HG03575 (cell line): ENCODE data around the gene SMIM22.

Experiments used
- ATAC-seq: cut with Tn5 transposase; IDR thresholded peaks from one replicate; pipeline ENCODE4 v1.9.1; 2021; ENCODE audit not compliant: unreplicated experiment, insufficient number of reproducible peaks, low FRiP score; ENCODE audit errors: extremely low read depth

The SMIM22 gene

DNA sequence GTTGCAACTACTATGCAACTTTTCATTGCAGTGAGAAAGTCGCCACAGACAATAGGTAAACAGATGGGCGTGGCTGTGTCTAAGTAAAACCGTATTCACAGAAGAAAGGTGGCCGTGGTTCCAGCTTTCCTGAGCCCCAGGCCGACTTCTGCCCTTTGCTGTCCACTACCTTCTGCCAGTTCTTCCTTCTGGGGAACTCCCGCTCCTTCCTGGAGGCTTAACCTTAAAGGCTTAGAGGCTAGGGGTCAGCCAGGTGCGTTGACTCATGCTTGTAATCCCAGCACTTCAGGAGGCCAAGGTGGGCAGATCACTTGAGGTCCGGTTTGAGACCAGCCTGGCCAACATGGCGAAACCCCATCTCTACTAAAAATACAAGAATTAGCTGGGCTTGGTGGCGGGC lies 4.9 kb upstream of the SMIM22 start:
- ATAC-seq: no peak

DNA sequence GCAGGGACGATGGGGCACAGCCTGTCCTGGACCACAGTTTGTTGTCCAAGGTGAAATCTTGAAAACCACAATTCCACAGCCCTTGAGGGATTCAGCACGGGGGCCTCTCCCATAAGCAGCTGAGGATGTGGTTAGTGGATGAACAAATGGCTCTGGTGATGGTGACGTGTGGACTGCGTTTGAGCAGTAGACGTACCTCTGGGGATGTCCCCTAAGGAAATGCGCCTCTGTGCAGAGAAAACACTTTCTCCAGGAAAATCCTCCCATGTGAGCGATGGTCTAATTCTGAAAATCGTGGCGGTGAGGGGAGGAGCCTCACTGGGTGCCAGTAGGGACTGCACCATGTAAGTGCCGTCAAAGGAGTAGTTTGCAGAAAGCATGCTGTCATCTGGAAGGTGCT lies 4.3 kb upstream of the SMIM22 start:
- ATAC-seq: no peak

DNA sequence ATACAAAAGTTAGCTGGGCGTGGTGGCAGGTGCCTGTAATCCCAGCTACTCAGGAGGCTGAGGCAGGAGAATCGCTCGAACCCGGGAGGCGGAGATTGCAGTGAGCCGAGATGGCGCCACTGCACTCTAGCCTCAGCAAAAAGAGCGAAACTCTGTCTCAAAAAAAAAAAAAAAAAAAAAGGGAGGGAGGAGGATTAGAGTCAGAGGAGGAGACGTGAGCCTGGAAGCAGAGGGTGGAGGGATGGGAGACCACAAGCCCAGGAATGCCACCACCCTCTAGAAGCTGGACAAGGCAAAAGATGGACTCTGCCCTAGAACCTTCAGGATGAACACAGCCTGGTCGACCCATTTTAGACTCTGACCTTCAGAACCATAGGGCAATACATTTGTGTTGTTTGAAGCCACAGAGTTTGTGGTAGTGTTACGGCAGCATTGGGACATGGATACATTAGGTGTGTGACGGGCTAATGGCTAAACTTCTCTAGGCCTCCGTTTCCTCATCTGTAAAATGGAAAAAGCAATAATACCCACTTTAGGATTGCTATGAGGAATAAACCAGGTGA lies 2.1 kb upstream of the SMIM22 start:
- no peak for ATAC-seq

DNA sequence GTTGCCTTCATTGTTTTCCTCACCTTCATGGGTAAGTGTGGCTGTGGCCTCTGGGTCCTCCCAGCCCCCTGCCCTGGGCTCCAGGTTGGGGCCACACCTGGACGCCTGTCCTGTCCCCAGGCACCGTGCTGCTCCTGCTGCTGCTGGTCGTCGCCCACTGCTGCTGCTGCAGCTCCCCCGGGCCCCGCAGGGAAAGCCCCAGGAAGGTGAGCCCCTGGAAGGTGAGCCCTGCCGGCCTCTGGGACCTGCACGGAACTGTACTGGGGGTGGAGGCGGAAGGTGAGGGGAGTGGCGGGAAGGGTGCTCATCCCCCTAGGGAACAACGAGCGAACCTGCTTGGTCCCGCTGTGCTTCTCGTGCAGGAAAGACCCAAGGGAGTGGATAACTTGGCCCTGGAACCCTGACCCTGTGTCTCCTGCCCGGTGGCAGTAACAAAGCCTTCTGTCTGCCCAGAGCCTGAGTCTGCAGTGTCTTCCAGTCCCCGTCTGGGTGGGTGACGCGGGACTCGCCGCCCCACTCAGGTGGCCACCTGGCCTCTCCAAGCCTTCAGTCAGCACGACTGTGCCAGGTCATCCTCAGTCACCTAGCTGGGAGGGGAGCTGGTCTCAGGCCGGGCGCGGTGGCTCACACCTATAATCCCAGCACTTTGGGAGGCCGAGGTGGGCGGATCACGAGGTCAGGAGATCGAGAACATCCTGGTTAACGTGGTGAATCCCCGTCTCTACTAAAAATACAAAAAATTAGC lies 831 bp downstream of the SMIM22 start:
- no peak for ATAC-seq

DNA sequence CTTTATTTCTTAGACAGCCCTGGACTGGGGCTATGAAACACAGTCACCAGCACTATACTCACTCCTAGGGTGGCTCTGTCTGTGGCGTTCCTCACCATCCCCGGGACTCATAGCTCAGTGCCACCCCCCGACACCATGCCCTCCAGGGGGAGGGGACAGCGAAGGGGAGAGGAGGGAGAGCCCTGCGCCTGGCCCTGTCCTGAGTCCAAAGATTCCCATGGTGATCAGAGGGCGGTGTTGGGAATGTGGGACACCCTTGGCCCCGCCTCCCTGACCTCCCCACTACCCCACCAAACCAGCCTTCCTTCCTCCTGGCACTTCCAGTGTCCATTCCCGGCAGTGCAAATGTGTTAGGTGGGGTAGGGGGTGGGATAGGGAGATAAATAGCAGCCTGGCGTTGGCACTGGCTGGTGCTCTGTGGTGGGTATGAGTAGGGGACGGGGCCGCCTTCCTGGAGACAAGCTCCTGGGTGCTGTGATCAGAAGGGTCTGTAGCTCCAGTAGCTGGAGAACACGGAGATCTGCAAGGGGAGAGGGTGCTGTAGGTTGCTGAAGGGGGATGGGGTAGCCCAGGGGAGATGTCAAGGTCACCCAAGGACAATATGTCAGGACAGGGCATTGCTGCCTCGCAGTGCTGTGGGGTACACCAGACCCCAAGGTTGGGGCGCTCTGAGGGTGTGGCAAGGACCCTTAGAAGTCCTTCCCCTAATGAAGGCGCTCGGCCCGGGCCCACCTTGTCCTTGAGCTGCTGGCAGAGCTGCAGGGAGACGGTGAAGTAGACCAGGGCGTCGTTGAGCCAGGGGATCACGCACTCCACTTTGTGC lies 2.0 kb downstream of the SMIM22 start:
- no peak for ATAC-seq

DNA sequence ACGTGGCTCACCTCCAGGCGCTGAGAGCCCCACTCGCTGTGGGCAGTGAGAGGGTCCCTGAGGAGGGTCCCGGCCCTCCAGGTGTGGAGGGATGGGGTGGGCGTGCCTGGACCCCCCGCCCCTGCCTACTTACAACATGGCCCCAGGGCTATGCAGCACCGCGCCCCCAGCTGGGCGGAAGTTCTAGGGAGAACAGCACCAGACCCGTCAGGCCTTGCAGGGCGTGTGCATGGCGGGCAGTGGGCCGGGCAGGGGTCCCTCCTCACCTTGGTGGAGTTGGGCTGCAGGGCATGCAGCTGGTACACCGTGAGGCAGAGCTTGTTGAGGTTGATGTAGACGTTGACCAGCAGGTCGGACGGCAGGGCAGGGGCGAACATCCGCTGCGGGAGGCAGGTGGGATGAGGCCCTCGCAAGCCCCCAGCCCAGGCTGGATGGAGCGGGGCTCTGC lies 2.7 kb downstream of the SMIM22 start:
- no peak for ATAC-seq

DNA sequence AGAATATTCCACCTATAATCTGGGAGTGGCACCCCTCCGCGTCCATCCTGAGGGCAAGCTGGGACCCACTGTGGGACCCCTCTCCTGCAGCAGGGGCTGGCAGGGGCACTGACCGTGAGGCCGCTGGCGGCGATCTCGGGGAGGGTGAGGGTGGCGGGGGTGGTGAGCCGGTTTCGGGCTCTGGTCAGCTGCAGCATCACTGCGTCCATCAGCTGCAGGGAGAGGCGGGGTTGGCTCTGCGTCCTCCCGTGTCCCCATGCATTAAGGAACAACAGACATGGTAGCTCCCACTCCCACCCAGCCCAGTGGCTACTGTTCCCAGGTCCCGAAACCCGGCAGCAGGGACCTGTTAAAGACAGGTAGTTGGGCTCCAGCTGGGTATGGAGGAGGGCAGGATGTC lies 3.3 kb downstream of the SMIM22 start:
- no peak for ATAC-seq

DNA sequence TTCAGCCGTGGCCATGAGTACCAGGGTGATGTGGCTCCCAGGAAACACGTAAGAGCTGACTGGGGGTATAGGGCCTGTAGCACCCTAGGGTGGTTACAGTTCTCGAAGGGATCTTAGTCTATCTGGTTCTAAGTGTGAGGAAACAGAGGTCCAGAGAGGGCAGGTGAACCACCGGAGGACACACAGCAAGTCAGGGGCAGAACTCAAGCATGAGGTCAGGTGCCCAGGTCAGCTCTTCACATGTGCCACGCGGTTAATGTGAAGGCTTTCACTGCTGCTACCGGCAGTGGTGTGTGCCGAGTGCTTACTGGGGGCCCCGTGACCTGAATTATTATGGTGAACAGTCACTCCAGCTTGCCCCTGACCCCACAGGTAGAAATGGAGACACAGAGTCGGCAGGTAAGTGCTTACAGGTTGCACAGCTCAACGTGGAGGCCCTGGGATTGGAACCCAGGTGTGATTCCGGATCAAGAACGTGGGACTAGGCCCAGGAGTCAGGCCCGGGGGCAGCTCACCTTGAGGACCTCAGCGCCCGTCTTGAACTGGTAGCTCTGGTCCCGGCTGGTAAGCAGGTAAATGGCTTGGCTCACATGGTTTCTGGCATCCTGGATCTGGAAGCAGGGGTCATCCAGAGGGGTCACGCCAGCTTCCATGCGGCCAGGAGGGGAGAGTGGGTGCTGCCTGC lies 4.1 kb downstream of the SMIM22 start:
- no peak for ATAC-seq

DNA sequence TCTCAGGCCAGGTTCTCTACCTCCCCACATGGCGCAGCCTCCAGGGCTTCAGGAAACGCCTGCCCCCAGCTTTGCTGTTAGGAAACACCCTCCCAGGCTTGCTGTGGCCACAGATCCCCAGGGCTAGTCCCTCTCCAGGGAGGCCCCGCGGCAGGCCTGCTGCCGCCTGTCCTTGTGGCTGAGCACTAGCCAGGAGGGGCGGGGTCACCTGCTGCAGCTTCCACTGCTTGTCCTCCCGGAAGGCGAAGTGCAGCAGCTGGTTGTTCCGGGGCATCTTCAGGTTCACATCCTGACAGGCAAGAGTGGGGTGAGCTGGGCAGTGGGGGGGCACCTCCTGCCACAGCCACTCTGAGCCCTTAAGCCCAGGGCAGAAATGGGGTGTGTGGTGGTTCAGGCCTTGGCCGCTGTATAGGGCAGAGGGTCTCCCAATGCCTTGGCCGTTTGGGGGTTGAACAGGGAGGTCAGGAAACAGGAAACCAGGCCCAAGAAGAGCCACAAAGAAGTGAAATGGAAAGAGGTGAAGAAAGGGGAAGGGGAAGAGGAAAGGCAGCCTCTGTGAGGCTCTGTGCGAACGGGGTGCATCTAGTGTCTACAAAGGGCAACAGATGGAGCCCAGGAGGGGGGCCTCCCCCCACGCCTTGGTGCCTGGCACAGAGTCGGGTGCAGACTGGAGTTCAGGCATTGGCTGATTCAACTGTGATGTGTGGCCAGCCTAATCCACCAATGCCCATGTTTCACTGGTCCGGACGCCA lies 5.3 kb downstream of the SMIM22 start:
- ATAC-seq: no peak

DNA sequence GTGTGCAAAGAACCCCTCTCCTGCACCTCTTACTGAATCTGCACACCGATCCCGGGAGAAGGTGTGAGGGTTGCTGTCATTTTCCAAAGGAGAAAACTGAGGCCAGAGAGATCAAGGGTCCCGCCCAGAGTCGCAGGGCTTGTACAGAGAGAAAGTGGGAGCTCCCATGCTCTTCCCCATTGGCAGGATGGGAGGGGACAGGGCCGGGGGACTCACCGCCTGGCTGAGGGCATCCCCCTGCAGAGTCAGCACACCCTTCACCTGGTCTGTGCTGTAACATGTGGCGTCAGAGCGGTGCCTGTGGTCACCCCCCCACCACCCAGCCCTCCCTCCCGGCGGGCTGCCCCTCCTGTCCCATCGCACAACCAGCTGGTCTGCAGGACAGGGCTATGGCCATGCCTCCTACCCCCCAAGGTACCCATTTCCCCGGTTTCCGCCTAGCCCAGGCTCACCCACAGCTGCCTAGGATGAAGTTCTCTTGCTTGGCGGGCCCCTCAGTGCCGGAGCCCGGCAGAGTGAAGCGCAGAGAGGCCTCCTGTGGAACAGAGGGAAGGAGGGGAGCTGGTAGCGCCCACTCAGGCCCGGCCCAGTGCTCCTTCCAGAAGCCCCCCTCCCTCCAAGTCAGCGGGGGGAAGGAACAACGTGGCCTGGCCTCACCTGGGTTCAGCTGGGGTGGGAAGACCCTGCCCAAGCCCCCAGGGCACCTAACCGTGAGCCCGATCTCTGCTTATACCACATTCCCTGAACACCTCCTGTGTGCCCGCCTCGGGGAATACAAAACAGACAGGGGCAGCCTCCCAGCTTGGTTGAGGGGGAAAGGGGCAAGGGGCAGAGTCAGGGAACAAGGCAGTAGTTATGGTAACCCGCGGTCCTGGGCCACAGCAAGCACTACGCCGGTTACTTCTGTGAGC lies 6.1 kb downstream of the SMIM22 start:
- ATAC-seq: no peak

DNA sequence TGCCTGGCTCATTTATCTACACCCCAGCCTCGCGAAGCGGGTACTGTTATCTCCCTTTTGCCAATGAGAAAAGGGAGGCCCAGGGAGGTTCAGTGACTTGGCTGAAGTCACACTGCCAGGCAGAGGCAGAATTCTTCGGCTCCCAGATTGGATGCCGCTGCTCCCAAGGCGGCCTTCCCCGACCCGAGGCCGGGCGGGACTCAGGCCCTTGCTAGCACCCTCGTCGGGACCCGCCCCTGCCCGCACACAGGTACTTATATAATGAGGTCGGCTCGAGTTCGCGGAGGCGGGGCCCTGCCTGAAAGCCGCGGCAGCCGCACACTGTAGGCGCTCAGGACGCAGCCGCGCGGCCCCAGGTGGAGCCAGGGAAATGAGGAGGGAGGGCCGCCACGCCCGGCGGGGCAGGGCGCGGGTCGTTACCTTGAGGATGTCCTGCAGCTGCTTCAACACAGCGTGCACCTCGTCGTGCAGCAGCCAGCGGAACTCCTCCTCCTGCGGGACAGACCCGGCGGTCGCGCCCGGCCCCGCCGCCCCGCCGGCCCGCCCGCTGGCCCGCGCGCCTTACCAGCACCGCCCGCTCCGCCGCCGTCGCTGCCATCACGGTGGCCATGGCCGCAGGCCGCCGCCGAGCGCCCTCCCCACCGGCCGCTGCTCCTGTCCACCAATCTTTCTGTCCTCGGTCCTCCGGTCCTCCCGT lies 6.9 kb downstream of the SMIM22 start, which contains the start of gene ROGDI:
Gene ROGDI, minus strand, starts transcription at position 672 of the 697 bp plus-strand sequence. Its CDS starts 62 bp downstream, at position 610.
- peak; percentile 27 for ATAC-seq

DNA sequence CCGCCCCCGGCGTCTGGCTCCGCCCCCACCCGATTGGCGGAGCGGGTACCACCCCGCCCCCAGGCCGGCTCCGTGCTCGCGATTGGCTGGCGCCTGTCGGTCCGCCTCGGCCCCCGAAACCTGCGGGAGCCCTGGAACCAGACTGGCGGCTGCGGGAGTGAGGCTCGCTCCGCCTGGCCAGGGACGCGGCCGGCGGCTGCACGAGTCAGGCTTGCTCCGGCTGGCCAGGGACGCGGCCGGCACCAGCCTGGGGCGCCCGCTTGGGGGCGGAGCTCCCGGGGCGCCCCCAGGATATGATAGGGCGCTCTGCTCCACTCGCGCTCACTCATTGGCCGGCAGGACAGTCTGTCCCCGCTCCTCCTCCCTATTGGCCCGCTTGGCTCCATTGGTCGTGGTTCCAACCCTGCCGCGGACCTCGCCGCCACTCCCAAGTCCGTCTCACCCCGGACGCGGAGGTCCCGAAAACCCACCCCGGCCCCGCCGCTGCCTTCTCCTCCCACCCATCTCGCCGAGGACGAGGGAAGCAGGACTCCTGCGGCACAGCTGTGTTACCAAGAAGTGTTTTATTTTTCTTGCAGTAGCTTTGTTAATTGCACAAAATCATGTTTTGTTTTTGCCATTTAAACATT lies 7.6 kb downstream of the SMIM22 start:
- peak; percentile 65 for ATAC-seq

DNA sequence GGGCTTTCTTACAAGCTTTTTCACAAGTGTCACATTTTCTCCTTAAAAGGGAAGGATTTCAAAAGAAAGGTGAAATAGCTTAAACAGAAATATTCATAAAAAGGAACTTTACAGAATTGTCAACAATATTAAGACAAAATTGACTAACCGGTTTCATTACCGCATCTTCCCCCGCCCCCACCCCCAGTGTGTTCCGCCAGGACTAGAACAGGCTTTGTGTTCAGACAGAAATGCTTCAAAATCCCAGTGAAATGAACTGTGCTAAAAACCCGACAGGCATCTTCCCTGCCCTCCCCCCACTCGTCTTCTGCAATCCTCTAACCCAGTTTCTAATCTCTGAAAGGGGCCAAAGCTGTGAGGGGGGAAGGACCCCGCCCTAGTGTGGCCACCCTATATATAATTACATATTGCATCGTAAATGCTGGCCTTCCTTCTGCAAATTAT lies 8.3 kb downstream of the SMIM22 start:
- ATAC-seq: no peak

DNA sequence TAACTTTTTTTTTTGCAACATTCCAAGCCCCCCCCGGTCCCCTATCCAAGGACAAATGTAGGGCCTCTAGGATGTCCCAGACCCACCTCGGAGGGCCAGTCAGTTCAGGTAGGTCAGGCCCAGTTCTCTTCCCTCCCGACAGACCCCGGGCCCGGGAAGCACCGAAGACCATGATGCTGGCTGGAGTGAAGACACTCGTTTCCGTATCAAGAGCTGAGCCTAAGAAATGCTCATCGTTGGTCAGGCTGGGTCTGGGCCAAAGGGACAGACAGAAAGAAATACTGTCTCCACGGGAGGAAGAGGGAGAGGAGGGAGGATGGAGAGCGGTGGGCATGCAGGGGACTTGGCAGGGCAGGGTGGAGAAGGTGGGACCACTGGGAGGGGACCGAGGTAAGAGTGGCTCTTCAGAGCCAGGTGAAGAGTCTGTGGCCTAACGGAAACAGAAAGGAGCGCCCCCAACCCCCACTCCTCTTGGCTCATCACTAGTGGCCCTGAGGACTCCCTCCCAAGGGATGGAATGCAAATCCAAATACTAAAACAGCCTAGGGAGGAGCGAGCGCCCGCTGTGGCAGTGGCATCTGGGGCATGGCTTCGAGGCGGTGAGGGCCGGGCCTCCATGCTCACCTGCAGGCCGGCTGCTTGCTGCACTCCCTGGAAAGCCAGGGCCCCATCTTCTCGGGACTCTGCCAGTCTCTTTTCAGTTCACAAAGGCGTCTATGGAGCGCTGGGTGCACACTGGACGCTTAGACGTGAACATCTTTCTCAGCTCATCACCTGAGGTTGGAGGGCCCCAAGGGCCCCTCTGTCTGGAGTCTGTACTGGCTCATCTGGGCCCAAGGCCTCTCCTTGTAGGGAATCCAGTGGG lies 9.0 kb downstream of the SMIM22 start:
- no peak for ATAC-seq

DNA sequence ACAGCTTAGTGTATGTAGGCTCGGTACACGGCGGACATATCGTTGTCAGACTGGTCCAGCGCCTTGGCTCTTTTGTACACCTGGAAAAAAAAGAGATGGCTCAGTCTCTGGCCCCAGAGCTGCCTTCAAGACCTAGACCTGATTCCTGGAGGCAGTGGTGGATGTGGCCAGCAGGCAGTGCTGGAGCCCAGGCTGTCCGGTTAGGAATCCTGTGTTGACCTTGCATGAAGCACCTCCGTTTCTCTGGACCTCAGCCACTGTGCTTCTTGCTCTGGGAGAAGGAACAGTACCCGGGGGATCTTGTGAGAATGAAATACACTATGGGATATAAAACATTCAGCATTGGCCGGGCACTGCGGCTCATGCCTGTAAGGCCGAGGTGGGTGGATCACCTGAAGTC lies 10.1 kb downstream of the SMIM22 start:
- no peak for ATAC-seq

DNA sequence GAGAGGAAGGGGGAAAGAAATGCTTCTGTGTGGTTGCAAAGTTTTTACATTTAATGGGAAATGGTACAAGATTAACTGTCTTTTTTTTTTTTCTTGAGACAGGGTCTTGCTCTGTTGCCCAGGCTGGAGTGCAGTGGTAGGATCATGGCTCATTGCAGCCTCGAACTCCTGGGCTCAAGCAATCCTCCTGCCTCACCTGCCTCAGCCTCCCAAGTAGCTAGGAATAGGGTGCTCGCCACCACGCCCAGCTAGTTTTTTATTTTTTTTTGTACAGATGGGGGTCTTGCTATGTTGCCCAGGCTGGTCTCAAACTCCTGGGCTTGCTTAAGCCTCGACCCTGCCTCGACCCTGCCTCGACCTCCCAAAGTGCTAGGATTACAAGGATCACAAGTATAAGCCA lies 11.1 kb downstream of the SMIM22 start:
- no peak for ATAC-seq
